NCI-H748 (cell line): ENCODE results near the gene RAPGEF1.
"Not testable (repeated sequence)": the region's sequence is repeated elsewhere in the genome, so short reads cannot be mapped to it uniquely, and the experiment has no call there.

Source experiments
- DNase-seq: peaks from one replicate; lab custom pipeline; 2025; ENCODE audit not compliant: unreplicated experiment; lab: John Stamatoyannopoulos, UW

The RAPGEF1 gene

DNA sequence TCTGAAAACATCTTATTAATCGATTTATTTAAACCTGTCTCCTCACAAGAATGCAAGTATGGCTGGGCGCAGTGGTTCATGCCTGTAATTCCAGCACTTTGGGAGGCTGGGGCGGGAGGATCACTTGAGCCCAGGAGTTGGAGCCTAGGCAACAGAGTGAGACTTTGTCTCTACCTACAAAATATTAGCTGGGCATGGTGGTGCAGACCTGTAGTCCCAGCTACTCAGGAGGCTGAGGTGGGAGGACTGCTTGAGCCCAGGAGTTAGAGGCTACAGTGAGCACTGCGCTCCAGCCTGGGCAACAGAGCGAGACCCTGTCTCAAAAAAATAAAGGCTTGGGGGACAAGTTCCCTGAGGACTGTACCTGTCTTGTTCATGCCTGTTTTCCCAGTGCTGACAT lies 85.5 kb downstream of the RAPGEF1 start:
- not testable (repeated sequence) for DNase-seq

DNA sequence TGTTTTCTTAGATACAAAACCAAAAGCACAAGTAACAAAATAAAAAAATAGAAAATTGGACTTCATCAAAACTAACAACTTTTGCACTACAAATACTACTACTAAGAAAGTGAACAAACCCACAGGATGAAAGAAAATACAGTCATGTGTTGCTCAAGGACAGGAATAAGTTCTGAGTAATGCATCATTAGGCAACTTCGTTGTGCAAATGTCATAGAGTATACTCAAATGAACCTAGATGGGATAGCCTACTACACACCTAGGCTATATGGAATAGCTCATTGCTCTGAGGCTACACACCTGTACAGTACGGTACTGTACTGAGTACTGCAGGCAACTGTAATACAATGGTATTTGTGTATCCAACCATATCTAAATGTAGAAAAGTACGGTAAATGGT lies 88.3 kb downstream of the RAPGEF1 start:
- no peak for DNase-seq

DNA sequence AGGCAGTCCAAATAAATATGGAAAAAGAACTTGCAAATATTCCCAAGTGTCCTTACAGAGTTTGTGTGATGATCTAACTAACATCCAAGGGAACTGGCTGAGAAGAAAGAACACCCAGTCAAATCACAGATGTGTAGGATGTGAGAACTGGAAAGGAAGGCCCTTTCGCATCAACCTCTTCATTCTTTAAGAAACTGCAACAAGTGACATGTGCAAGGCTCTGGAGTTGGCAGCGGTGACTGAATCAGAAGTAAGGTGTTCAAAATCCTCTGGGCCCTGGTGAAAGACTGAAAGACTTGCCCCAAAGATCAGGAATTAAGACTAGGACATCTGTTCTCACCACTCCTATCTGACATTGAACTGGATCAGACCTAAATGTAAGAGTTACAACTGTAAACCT lies 88.7 kb downstream of the RAPGEF1 start:
- DNase-seq, result no peak

DNA sequence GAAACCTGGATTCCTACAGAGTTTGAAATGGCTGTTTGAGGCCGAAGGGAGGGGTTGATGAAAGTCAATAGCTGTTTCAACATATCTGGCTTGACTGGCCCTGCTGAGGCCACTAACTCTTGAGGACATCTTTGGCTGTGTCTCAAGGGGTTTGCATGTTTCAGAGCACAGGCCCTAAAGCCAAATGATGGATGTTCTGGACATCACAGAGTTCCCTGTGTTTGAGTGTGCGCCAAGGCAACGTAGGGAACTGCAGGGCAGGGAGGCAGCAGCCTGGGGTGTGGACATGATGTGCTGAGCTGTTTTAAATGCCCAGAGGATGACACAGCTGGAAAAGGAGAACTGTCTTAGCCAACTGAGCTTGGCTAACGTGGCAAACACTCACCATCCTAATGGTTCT lies 89.6 kb downstream of the RAPGEF1 start:
- no peak for DNase-seq

DNA sequence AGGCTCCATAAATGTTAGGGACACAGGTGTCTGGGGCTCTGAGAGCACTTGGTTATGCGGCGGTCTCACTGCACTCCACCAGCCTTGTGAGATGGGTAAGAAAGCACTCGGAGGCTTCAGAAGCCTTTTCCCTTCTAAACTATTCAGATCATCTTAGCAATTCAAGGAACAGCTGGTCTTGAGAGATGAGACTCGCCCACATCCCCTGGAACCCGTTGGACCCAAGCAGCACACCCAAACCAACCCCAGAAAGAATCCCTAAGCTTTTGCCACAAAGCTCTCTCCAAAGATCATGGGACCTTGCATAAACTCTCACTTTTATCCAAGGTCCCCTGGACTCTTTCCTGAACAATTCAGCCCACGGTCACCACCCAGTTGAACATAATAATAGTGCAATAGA lies 90.2 kb downstream of the RAPGEF1 start:
- no peak for DNase-seq

DNA sequence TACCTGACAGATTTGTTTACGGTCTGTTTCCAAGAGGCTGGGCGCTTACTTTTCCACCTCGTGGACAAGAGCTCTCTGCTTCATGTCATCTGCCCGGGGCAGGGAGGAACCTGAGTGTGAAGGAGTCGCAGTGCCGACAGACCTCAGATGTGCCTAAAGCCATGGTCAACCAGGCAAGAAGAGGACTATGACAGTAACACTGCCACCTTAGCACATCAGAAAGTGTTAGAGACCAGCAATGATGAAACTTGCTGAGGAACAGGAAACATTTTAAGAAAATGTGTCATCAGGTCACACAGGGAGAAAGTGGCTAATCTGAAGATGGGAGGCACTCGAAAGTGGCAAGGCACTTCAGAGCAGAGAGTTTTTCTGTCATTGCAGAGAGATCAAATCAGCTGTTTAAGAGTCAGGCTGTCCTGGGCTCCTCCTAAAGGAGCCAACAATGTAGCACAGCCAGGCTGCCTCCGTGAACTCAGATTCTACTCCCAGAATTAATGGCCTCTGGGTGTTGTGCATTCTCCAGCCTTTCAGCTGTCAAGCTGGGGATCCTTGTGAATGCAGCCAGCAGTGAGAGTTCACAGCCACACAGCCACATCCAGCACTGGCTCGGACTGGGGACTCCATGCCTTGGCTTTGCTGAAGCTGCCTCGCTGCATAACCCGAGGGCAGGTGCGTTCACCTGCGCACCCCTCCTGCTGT lies 94.6 kb downstream of the RAPGEF1 start:
- no peak for DNase-seq

DNA sequence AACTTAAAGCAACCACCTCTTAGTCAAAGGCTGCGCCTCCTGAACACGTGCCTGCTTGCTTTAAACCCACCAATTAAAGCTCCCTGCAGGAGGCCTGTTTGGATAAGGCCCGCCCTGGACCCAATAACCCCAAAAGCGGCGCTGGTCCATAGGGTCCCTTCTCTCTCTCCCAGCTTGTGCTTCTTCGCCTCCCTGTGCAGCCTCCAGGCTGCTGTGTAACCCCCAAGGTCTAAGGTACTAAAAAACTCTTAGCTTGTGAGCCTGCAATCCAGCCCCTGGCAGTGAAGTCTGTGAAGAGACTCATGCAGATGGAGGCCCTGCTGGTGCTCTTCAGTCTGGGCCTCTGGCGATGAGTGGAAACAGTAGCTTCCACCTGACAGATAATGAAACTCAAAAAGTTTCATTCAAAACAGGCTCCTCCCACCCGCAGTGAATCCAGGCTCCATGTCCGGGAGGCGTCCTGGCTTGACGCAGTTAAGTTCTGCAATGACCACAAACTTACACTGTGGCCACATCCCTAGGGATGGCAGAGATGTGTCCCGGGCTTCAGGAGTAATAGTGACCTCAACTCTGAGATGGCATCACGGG lies 97.3 kb downstream of the RAPGEF1 start:
- DNase-seq, result no peak

DNA sequence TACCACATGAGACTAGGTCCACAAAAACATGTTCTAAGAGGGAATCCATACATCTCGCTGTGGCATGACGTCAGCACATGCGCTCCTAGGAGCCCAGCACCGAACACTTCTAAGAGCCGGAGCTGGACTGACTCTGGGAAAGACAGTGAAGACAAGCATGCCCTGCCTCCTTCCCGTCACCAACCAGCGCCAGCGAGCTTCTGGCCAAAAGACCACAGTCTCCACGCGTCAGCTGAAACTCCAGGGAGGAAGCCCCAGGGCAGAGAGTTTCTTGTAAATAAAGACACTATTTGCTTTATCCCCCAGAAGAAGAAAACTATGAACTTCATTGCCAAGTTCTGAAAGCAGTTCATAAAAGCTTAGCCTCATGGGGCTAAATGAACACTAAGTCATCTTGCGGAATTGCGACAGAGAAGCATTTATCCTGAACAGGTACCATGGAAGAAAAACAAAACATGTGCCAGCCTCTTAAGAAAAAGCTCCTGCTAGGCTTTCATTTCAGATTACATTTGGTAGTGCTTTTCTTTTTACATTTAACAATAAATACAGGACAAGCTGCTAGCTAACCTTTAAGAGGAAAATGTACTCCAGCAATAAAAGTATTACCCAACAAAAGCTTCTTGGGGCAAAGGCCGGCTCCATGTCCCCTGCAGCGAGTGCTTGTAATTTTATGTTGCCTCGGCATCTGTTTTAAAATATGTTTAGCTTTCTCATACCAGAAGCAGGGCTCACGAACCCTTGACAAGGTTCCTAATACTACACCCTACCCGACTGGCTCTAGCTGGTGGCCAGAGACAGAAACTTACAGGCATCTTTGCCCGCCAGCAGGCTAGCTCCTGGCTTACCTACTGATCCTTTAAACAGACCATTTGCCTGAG lies 98.0 kb downstream of the RAPGEF1 start:
- DNase-seq, result no peak

DNA sequence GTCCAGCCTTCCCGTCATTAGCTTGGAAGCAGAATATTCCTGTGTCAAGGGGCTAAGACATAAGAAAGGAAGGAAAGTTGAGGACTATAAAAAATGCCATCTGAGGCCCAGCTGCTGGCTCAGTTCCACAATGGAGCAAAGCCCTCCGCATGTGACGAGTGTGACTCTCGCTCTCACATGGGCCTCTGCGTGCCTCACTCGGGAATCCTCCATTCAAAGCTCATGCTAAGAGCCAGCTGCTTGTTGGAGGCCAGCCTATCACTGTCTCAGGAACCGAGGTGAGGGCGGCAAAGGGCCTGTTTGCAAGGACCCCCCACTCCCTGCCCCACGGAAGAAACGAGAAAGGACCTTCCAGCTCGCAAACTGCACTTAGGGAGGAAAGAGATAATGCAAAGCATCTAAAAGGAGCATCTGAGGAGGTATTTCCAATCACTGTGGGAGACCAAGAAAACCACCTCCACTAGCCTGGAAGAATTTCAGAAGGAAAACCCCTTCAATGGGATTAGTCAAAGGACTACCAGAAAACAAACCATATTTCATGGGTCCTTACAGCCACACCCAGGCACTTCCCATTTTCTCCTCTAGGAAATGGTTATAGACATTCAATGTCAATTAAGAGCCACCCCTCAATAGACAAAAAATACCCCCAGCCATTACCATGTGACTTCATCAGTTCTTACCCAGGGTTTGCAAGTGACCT lies 99.3 kb downstream of the RAPGEF1 start:
- DNase-seq, result no peak

DNA sequence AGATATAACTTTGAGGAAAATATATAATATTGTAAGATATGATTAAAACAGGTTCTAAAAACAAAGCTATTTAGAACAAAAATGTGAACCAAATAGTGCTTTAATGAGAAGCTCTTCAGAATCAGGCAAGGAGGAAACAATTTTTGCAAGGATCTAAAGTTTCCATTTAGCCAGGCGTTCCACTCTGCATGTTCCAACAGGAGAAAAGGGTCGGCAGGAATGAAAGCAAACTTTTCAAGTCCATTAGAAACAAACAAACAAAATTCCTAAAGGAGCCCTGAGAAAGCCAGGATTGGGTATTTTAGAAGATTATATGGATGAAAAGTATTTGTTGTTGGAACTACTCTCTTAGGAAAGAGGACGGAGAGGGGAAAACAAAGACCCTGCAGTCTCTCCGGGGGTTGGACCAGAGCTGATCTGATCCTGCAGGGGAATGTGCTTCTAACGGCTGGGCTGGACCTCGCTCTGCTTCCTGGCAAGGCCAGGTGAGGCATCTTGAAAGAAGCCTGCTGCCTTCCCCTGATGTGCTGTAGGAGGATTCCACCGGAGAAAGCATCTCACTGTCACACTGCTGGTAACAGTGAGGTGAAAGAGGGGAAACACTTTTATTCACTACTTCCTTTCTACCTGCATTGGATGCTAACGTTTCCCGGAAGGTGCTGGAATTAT lies 100.0 kb downstream of the RAPGEF1 start:
- DNase-seq, result no peak

DNA sequence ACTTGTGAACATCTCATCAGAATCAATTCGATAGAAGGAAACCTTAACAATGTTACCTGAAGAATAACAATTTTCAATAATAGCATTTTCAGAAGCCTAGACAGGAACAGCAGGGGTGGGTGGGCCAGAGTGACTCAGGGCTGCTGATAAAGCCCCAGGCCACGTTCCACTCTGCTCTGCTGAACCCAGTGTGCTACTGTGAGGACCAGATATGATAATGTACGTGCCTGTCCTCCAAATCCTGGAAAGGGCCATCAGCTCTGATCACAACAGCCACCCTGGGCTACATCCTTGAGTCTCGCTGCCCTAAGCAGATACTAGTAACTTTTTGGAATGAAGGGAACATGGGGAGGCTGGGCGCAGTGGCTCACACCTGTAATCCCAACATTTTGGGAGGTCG lies 103.3 kb downstream of the RAPGEF1 start:
- no peak for DNase-seq

DNA sequence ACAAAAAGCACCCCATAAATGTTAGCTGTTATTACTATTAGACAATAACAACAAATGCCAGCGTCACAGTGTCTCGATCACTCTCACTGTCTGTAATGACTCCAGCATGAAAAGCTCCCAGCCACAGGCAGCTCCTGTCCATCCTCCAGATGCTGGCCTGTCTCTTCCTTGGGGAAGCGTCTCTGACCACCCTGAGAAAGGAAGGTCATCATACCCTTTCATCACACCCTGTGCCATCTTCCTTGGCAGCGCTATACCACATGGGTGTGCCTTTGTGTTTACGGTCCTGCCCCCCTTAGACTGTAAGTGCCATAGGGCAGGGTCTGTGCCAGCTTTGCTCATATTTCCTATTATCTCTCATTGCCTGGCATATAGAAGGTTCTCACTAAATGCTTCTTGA lies 104.0 kb downstream of the RAPGEF1 start:
- no peak for DNase-seq

DNA sequence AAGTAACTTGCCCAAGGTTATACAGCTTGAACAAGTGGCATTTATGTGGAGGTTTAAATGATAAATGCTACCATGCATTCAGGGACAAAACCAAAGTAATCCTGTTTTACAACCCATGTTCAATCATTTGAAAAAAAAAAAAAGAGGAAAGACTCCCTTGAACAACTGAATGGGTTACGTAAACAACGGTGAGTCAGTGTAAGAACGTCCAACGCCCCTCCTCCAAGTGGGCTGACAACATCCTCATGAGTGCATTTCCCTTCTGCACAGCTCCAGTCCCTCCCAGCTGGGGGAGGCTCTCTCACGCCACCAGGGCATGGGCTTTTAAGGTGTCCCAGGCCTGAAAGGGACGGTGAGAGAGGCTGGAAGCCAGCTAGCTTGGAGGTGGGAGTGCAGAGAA lies 104.6 kb downstream of the RAPGEF1 start:
- peak; percentile 18 for DNase-seq

DNA sequence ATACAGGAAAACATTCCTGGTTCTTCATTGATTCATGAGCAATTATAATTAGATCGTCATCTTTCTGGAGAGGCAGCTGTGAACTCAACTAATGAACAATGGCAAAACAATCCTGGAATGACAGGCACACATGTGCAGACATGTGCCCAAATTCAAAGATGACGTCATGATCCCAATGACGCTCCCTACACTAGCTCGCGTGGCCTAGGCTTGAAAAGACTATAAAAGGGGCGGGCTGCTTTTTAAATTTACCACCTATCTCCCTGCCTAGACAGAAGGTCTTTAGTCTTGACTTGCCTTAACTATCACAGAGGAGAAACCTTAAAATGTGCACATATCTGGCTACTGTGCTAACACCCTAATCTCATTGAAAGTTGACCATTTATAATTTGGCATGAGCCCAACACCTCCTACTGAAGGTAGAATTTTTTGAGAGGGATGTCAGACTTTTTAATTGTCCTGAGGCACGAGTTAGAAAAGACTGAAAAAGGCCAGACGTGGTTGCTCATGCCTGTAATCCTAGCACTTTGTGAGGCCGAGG lies 106.3 kb downstream of the RAPGEF1 start:
- DNase-seq, result no peak

DNA sequence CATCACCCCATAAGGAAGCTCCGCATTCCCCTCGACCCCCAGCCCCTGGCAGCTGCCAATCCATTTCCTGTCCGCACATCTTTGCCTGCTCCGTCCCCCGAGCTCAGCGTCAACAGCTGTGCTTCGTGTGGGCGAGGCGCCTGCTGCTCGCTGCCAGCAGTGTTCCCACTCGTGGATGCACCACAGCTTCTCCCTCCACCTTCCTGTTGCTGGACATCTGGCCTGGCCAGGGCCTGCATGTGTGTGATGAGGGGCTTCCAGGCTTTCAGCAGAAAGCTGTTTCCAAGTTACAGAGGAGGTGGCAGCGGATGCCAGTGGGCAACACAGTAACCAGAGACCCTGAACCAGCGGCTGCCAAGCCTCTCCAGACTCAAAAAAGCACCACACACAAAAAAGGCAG lies 108.6 kb downstream of the RAPGEF1 start:
- no peak for DNase-seq

DNA sequence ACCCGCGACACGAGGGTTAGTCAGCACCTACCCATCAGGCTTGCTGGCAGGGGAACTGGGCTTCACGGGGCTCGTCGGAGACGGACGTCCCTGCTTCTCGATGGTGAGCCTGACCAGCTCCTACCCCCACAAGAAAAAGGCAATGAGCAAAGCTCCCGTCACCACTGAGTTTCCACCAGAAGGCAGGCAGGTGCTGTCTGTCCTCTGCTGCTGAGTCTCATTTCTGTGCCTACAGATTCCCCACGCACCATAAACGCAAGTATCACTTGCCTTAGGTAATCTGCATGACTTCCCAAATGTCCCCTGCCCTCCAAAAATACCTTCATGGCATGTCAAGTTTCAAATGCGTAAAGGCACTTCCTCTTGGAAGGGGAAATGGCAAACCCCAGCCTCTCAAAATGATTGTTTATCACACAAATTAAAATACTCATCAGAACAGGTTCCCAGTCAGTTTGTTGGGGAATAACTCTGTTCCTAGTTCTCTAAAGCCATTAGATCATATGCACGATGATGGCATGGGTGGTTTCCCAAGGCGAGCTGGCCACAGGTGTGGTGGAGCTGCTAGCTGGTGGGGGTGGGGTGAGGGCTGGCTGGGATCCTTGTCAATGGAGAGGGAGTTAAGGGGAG lies 109.6 kb downstream of the RAPGEF1 start:
- no peak for DNase-seq

DNA sequence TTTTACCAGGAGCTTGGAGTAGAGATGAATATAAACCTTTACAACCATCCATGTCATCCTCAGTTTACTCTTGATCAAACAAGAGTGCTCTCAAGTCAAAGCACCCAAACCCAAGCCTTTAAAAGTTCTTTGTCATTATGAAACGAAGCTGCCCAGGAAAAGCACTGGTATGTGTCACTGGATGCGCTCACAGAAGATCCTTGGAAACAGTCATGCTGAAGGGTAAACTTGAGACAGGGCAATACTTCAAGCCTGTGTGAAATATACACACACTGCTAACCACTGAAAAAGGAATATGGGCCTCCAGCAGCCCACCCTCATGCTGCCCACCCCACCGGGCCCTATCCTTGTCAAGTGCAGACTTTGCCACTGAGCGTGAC lies 110.1 kb downstream of the RAPGEF1 start:
- no peak for DNase-seq

DNA sequence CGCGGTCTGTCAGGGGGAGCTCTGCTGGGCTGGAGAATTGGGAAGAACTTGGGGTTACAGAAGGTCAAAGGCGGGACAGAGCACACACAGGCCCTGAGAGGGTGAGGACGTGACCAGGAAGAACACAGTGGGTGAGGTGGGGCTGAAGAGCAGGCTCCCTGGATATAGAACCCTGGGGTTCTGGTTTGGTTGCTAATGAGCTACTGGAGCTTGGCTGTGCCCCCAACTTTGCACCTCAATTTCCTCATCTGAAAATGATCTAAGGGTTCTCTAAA lies 110.7 kb downstream of the RAPGEF1 start:
- no peak for DNase-seq

DNA sequence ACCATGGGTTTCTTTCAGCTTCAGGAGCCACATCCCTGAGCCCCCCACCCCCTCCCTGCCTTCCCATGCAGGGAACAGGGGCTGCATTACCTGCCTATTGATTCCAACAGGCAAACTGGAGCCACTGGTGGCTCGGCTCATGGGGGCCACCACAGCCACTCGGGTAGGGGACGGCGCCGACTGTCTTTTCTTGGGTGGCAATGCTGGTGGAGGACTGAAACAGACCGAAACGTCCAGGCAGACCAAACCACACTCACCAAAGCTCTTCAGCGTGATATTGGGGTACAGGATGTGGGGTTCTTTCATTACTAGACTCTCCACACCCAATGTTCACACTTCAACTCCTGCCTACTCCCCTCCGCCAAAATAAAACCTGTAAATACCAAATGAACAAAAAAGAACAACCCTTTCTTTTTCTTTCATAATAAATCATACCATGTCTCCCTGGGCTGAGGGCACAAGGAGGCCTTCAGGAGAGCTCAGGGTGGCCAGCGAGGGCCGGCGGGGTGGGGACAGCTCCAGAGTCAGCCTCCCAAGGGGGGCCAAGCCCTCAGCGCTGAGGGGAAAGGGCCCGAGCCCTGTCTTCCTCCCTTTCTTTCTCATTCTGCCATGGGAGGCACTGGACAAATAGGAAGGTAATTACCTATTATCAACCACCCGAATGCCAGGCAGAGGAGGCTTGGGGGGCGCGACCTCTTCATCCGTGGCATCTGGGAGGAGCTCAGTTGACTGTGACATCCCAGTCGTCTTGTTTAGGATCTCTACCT lies 111.2 kb downstream of the RAPGEF1 start:
- DNase-seq, result no peak
